ENCODE data around the gene SERPINE3. TPM values are rescaled to one million over a fixed set of nuclear protein-coding genes. Genes with fewer than 3 reads are reported as not detected.

The SERPINE3 gene
- total RNA-seq, 1 experiment from 2014 or later, result not detected

- CTCF ChIA-PET, result no interaction called here
- no peak overlapping the region for H3K27ac ChIP-seq (ENCODE audit: low read depth, low read length, poor library complexity, severe bottlenecking)
- POLR2A ChIA-PET (ENCODE audit: low non-redundant PET), result no interaction called here
- intact Hi-C loops (cut with micrococcal nuclease; ENCODE audit: unreplicated experiment), result no loop called here
- H3K27me3 ChIP-seq (replicated peaks; ENCODE audit: insufficient read depth, low read depth, low read length, poor library complexity), result no peaks in the 10 kb centered on the region
- no peaks in the 10 kb centered on the region for H3K9me3 ChIP-seq (ENCODE audit: low read depth, low read length, poor library complexity, severe bottlenecking)
- H3K4me1 ChIP-seq (ENCODE audit: insufficient read depth, low read length, poor library complexity, severe bottlenecking), result no peaks in the 10 kb centered on the region
- DNase-seq (ENCODE audit: low spot score), result no peak
- no peak overlapping the region for H3K4me3 ChIP-seq (ENCODE audit: low read depth, low read length, poor library complexity, severe bottlenecking)
- TF ChIP-seq CTCF (conservative IDR thresholded peaks at IDR 0.05; ENCODE audit: low read depth, low read length), result no peak
- TF ChIP-seq EZH2 (IDR thresholded peaks at IDR 0.05; ENCODE audit: borderline replicate concordance, low read depth, low read length, poor library complexity, severe bottlenecking), result no peak
- BruUV-seq (replicated peaks), result no TSS peak
- H3K36me3 ChIP-seq (ENCODE audit: insufficient read depth, low read length, poor library complexity, severe bottlenecking), result no peaks in the 10 kb centered on the region
Observed at GRCh38 chr13:51297556-51297955, 41.9 kb upstream of the SERPINE3 start.

- DNase-seq (ENCODE audit: low spot score), result peak; percentile 18
- intact Hi-C loops (cut with micrococcal nuclease; ENCODE audit: unreplicated experiment), result no loop called here
- BruUV-seq (replicated peaks), result no TSS peak
- POLR2A ChIA-PET (ENCODE audit: low non-redundant PET), result no interaction called here
- H3K27ac ChIP-seq (ENCODE audit: low read depth, low read length, poor library complexity, severe bottlenecking), result no peak overlapping the region
- H3K9me3 ChIP-seq (ENCODE audit: low read depth, low read length, poor library complexity, severe bottlenecking), result no peaks in the 10 kb centered on the region
- peaks cover 5% of the 10 kb centered on the region for H3K4me1 ChIP-seq (ENCODE audit: insufficient read depth, low read length, poor library complexity, severe bottlenecking)
- TF ChIP-seq CTCF (conservative IDR thresholded peaks at IDR 0.05; ENCODE audit: low read depth, low read length), result no peak
- no peak for TF ChIP-seq EZH2 (IDR thresholded peaks at IDR 0.05; ENCODE audit: borderline replicate concordance, low read depth, low read length, poor library complexity, severe bottlenecking)
- no peaks in the 10 kb centered on the region for H3K36me3 ChIP-seq (ENCODE audit: insufficient read depth, low read length, poor library complexity, severe bottlenecking)
- H3K27me3 ChIP-seq (replicated peaks; ENCODE audit: insufficient read depth, low read depth, low read length, poor library complexity), result no peaks in the 10 kb centered on the region
- CTCF ChIA-PET, result no interaction called here
- no peak overlapping the region for H3K4me3 ChIP-seq (ENCODE audit: low read depth, low read length, poor library complexity, severe bottlenecking)
Observed at GRCh38 chr13:51298812-51299211, 40.7 kb upstream of the SERPINE3 start.

DNA sequence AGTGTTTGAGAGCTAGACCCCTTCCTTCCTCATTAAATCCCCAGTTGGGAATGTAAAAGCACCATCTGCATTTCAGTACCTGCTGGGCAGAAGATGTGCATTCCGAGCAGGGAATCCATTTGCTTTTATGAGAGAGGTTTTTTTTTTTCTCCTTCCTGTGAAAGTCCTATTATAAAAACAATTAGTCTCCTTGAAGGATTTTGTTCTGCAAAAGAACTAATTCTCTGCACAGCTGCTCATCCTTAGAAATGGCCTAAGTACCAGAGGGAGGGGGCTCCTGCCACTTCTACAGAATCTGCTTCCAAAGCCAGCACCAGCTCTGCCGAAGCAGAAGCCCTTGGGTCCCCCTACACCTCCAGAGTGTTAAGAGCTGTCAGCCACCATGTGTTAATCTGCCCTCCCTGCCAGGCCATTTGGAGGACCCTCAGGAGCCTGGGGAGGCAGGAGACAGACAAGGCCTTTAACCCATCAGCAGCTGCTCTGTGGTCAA, 36.4 kb upstream of the SERPINE3 start:
- DNase-seq (ENCODE audit: low spot score), result no peak
- BruUV-seq (replicated peaks), result no TSS peak
- ChIA-PET POLR2A (ENCODE audit: low non-redundant PET) (no interaction called here), CTCF (no interaction called here)
- H3K27me3 ChIP-seq (replicated peaks; ENCODE audit: insufficient read depth, low read depth, low read length, poor library complexity), result no peaks in the 10 kb centered on the region
- H3K36me3 ChIP-seq (ENCODE audit: insufficient read depth, low read length, poor library complexity, severe bottlenecking), result no peaks in the 10 kb centered on the region
- no peak overlapping the region for H3K27ac ChIP-seq (ENCODE audit: low read depth, low read length, poor library complexity, severe bottlenecking)
- peaks cover 5% of the 10 kb centered on the region for H3K4me1 ChIP-seq (ENCODE audit: insufficient read depth, low read length, poor library complexity, severe bottlenecking)
- H3K4me3 ChIP-seq (ENCODE audit: low read depth, low read length, poor library complexity, severe bottlenecking), result no peak overlapping the region
- no peaks in the 10 kb centered on the region for H3K9me3 ChIP-seq (ENCODE audit: low read depth, low read length, poor library complexity, severe bottlenecking)
- intact Hi-C loops (cut with micrococcal nuclease; ENCODE audit: unreplicated experiment), result no loop called here
- TF ChIP-seq EZH2 (IDR thresholded peaks at IDR 0.05; ENCODE audit: borderline replicate concordance, low read depth, low read length, poor library complexity, severe bottlenecking), result no peak
- no peak for TF ChIP-seq CTCF (conservative IDR thresholded peaks at IDR 0.05; ENCODE audit: low read depth, low read length)
